EL (cell line): Measurements from ENCODE around the gene SMIM36.
"Not testable (repeated sequence)": the region's sequence is repeated elsewhere in the genome, so short reads cannot be mapped to it uniquely, and the experiment has no call there.

Experiments used
- DNase-seq: peaks from one replicate; pipeline ENCODE4 v3.0.0-alpha.2; 2016

SMIM36 gene

DNA sequence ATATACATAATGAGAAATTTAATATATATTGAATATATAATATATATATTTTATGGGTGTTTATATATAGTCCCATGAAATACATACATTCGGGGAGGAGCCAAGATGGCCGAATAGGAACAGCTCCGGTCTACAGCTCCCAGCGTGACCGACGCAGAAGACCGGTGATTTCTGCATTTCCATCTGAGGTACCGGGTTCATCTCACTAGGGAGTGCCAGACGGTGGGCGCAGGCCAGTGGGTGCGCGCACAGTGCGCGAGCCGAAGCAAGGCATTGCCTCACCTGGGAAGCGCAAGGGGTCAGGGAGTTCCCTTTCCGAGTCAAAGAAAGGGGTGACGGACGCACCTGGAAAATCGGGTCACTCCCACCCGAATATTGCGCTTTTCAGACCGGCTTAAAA is 9.6 kb downstream of the SMIM36 start:
- DNase-seq: not testable (repeated sequence)

- DNase-seq: no peak
Measured at GRCh38 chr17:55500103-55500502, 11.1 kb downstream of the SMIM36 start.

DNA sequence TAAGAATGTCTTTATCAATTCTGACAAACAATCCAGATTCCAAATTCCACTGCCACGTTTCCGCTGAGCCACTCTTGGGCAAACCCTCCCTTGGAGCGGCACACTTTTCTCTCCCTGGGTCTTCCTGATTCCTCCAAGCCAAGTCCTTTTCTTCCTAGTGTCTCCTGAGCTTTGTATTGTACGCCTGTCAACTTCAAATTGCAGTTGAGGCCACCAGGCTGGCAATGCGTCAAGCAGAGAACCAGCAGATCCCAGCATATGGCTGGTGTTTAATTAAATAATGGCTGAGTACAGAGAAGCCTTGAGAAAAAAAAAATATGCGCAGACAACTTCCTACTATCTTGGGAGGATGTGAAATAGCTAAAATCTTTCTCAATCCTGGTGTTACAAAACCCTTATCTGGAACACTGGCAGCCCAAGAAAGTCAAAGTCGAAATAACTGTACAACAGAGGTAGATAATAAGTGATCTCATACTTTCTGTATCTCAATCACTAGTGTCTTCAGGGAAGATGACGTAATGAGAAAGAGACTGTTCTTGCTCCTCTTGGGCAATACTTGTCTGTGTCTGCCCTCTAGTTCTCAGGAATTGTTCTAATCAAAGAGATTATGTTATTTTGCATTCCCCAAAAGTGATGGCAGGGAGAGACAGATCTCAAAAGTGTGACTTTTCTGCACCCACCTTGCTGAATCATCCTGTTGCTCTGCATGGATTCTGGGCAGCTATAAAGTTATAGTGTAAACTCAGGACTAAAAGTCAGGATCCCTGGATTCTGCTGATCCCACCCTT is 15.0 kb downstream of the SMIM36 start:
- DNase-seq: peak; percentile 8

DNA sequence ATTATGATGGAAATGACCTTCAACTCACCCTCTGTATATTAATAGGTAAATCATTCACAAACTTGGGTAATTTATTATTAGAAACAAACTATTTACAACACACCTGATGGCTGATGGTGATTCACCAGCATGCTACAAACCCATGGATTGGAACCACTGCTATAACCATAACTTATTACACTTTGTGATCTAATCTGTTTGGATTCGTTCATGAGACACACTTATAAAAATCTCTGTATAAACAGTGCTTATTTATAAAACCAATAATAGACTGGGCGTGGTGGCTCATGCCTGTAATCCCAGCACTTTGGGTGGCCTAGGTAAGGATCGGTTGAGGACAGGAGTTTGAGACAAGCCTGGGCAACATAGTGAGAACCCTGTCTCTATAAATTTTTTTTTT is 16.0 kb downstream of the SMIM36 start:
- DNase-seq: no peak

DNA sequence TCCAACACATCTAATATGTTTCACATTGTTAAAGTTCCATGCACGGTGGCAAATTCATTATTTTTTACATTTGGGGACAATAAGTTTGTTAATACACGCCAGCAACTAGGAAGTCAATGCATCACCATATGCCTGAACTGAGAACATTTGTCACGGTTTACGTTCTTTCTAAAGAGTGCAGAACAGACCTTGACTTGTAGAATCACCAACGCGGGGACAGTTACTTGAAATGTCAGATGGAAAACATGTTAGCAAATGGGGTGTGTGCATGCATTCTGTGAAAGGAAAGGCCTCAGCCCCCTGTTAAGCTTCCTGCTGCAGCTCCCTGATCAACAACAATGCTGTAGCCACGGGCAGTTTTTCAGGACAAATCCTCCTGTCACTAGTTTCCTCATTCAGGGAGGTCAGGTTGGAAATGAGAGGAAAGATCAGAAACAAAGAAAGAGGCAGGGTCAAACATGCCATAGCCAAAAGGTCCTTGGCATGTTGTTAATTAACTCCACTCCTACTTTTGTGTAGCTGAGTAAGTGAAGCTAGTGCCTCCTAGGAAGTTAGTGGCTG is 18.4 kb downstream of the SMIM36 start:
- DNase-seq: no peak

DNA sequence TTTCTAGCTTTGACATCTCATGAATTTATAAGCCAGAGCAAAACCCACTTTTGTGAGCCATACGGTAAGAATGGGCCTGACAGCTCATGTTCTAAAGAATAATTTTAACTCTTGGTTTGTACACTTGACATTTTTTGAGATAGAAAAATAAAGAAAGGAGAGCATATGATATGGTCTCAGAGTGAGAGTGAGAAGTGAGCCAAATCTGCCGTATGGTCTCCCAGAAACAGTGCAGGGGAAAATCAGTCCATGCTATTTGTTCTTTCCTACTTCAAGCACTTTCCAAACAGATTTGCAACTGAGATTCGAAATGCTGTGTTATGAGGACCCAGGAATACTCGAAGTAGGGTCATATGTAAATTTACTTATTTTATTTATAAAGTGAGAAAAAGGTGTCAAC is 20.9 kb downstream of the SMIM36 start:
- DNase-seq: no peak

DNA sequence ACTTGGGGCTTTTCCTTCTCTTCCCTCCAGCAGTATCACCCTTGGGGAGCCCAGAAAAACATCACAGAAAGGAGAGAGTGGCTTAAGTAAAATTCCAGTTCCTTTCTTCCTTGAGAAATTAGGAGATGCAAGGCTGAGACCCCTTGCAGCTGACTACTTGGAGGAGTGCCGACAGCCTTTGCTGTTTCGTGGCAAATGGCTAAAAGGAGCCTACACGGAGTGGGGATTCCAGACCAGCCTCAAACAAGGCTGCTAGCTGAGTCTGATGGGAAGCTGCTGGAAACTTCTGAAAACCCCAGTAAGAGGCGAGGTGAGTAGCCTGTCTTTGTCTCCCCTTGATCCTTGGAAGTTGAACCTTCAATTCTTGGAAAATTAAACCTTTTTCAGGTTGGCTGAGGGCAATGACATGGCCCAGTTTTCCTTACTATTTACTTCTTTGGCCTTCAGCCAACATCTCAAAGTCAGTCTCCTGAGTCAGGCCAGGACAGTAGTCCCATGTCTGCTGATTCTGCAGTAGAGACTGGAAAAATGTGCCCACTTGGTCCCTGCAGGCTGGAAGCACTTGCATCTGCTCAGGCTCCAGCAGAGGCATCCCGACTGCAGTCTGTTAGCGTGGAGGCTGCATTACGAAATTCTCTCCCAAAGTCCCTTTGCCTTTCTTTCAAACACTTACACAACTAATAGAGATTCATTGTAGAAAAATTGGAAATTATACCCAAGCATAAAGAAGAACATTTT is 23.4 kb downstream of the SMIM36 start:
- no peak for DNase-seq

DNA sequence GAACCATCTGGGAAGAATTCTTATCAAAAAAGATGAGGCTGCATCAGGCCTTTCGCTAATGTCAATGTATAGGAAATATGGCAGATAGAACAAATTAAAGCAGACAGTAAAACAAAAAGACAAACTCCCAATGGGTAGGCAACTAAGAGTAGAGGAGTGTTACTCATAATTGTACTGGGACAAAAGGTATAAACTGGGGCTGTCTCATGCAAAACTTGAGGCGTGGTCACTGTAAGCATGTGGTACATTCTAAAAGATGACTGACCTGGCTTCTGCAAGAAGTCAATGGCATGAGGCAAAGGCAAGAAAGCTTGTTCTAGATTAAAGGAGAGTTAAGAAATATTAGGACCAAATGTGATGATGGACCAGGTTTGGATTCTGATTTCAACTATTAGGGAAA is 26.7 kb downstream of the SMIM36 start:
- no peak for DNase-seq

GRCh38 chr17:55482591-55483389 is 28.5 kb downstream of the SMIM36 start:
- no peak for DNase-seq

DNA sequence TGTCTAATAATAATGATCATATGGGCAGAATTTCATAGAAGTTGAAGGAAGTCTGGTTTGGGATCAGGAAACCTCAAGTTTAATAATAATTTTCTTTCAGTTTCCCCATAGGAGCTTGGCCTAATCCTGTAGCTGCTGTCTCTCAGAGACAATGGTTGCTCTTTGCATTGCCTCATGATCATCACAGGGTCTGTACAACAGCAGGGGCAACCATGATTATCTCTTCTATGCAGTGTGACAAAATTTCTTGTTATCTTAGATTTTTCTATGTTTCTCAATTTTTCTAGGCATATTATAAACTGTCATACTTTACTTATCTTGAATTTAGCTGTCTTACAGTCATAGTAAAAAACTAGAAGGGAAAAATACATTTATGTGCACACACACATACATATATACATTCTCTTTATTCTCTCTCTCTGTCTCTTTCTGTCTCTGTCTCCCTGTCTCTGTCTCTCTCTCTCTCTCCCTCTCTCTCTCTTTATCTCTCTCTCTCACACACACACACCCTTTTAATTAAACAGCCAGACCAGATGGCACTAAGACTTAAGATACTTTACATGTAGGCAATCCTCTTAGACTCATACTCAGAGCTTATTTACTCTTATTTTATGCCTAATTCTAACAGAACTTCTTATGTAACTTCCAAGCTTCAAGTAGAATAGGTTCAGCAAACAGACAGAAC is 30.5 kb downstream of the SMIM36 start:
- DNase-seq: no peak

DNA sequence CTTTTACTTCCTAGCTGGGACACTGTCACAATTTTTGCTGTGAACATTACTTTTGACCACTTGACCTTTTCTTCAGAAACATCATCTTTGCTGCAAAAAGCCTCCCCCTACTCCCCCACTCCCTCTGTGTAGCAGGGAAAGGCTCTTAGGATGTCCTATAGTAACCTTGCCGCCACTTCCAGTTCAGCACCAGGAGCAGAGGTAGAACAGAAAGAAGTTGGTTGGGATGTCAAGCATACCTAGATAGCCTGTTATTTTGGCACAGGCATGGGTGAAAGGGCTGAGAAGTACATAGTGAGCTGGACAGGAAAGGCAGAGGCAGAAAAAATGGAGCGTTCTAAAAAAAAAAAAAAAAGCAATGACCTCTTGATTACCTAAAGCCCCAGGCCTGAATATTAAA is 31.3 kb downstream of the SMIM36 start:
- no peak for DNase-seq

- peak; percentile 6 for DNase-seq
Measured at GRCh38 chr17:55478971-55479370, 32.3 kb downstream of the SMIM36 start.

- no peak for DNase-seq
Measured at GRCh38 chr17:55466671-55467070, 44.6 kb downstream of the SMIM36 start.

GRCh38 chr17:55465771-55466170 is 45.5 kb downstream of the SMIM36 start:
- DNase-seq: not testable (repeated sequence)

GRCh38 chr17:55463600-55463999 is 47.7 kb downstream of the SMIM36 start:
- no peak for DNase-seq

- DNase-seq: no peak
Measured at GRCh38 chr17:55462711-55463110, 48.5 kb downstream of the SMIM36 start.

- no peak for DNase-seq
Measured at GRCh38 chr17:55462234-55462633, 49.0 kb downstream of the SMIM36 start.

DNA sequence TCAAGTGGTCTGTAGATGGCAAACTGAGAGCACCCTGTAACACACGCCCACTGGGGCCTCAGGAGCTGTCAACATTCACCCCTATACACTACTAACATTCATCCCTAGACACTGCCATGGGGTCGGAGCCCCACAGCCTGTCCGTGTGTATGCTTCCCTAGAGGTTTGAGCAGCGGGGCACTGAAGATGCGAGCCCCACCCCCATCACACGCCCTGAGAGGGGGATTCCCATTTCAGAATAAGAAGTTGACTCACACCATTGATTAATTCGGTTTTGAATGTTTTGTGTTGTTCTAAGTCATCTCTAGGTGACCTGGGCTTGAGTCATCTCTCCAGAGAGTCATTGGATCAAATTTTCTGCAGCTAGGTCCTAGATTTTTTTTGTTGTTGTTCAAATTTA is 52.3 kb downstream of the SMIM36 start:
- DNase-seq: peak; percentile 66

GRCh38 chr17:55458287-55458900 is 52.9 kb downstream of the SMIM36 start:
- no peak for DNase-seq

DNA sequence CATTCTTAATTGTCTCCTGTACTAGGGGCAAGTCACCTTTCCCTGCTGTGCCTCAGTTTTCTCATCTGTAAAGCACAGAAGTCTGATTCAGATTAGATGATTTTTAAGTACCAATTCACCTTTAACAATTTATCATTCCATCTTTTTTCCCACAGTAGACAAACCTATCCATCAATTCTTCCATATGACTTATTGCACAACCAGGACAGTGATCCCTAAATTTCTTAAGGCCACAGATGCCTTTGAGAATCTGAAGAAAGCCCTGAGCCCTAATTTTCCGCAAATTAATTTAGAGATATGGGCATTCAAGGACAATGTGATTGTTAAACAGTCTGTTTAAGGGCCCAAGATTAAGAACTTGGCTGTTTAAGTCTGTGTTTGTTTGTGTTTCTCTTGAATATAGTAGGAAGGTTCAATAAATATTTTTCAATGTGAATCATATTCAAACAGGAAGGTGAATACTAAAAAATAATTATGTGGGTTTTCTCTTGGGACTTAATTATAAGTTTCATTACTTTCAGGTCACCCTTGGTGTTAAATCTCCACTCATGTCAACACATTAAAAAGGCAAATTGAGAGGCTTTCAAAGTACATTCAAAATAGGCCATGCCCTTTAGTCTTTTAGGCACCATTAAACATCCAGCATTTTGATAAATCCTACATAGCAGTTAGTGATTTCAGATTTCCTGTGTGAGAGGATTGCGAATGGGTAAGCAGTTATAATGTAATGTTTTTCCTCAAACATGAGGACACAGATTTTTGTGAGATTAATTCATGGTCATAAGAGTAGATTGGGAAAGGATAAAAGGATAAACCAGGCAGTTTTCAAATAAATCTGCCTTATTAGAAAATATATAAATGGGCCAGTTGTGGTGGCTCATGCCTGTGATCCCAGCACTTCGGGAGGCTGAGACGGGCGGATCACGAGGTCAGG is 54.7 kb downstream of the SMIM36 start:
- no peak for DNase-seq

DNA sequence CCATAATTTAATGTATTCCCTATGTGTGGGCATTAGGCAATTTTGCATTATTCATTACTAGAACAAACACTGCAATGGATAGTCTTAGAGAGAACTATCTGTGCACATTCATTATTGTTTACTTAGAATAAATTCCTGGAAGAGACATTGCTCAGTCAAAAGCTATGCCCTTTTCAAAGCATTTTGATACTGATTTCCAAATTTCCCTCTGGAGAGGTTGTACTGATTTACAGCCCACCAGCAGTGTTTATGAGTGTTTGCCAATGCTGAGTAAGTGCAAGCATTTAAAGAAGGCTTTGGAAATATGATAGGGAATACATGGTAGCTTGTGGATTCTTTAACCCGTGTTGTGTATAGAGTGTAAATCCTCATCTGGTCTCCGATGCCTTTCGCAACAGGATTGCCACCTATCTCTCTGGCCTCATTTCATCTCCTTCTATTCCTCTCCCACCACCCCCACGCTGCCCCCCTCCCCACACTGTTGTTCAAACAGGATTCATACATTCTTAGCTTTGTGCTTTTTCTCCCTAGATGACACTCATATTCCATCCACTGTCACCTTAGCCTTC is 56.3 kb downstream of the SMIM36 start:
- peak; percentile 89 for DNase-seq
